Loucy (cell line): ENCODE data around the gene MZB1.

Experiments
- H2AFZ ChIP-seq: fragments of 200-600 bp; sonication (generic); 2 replicates; pipeline ENCODE4 v1.6.0; 2016; ENCODE audit warnings: antibody characterized with exemption, mild to moderate bottlenecking, low read length, moderate library complexity
- H3F3A ChIP-seq: fragments of 200-600 bp; 2 replicates; pipeline ENCODE4 v1.6.0; 2016; ENCODE audit warnings: antibody characterized with exemption, low read depth, mild to moderate bottlenecking
- H3K27me3 ChIP-seq: fragments of 200-600 bp; sonication (generic); 2 replicates; pipeline ENCODE4 v1.6.1; 2014; ENCODE audit warnings: low read length, mild to moderate bottlenecking; ENCODE audit not compliant: insufficient read depth, poor library complexity, severe bottlenecking
- H3K36me3 ChIP-seq: fragments of 200-600 bp; sonication (generic); 2 replicates; pipeline ENCODE4 v1.6.1; 2016; ENCODE audit warnings: low read length; ENCODE audit not compliant: insufficient read depth
- H3K4me1 ChIP-seq: fragments of 200-600 bp; sonication (generic); 2 replicates; pipeline ENCODE4 v1.5.1; 2014; ENCODE audit warnings: low read length, mild to moderate bottlenecking; ENCODE audit not compliant: insufficient read depth, poor library complexity, severe bottlenecking
- H3K4me2 ChIP-seq: fragments of 200-600 bp; sonication (generic); 2 replicates; pipeline ENCODE4 v1.6.0; 2014; ENCODE audit warnings: antibody characterized with exemption, low read length, low read depth, mild to moderate bottlenecking; ENCODE audit not compliant: poor library complexity, severe bottlenecking
- H3K4me3 ChIP-seq: fragments of 200-600 bp; sonication (generic); 2 replicates; pipeline ENCODE4 v1.5.1; 2014; ENCODE audit warnings: low read length, mild to moderate bottlenecking, mixed read lengths; ENCODE audit not compliant: poor library complexity, severe bottlenecking
- H3K79me2 ChIP-seq: fragments of 200-600 bp; sonication (generic); 2 replicates; pipeline ENCODE4 v1.6.1; 2014; ENCODE audit warnings: low read length; ENCODE audit not compliant: insufficient read depth
- H3K9ac ChIP-seq: fragments of 200-600 bp; sonication (generic); 2 replicates; pipeline ENCODE4 v1.6.0; 2014; ENCODE audit warnings: mild to moderate bottlenecking, low read depth, low read length, moderate library complexity; ENCODE audit not compliant: poor library complexity, severe bottlenecking
- H3K9me2 ChIP-seq: fragments of 200-600 bp; sonication (generic); replicated peaks from 2 replicates; pipeline ENCODE4 v1.6.1; 2016; ENCODE audit warnings: low read depth, low read length, mixed read lengths
- H3K9me3 ChIP-seq: fragments of 200-600 bp; sonication (generic); 2 replicates; pipeline ENCODE4 v1.6.1; 2014; ENCODE audit warnings: mild to moderate bottlenecking, antibody characterized with exemption, low read length, low read depth; ENCODE audit not compliant: insufficient read depth
- H4K20me1 ChIP-seq: fragments of 200-600 bp; sonication (generic); 2 replicates; pipeline ENCODE4 v1.6.0; 2014; ENCODE audit warnings: antibody characterized with exemption, low read length, mild to moderate bottlenecking; ENCODE audit not compliant: insufficient read depth, poor library complexity, severe bottlenecking
- CTCF ChIP-seq: fragments of 200-600 bp; sonication (generic); conservative IDR thresholded peaks from 2 replicates; pipeline ENCODE4 v1.5.1; 2014; ENCODE audit warnings: mild to moderate bottlenecking, antibody characterized with exemption, low read length
- EZH2phosphoT487 ChIP-seq: fragments of 200-600 bp; IDR thresholded peaks from 2 replicates; pipeline ENCODE4 v1.6.1; 2018; ENCODE audit warnings: antibody characterized with exemption, mild to moderate bottlenecking, moderate library complexity, borderline replicate concordance

MZB1 gene

GRCh38 chr5:139397921-139398320 lies 8.2 kb upstream of the MZB1 start:
- Histone ChIP-seq H3K36me3 (no peaks in the 10 kb centered on the region), H3K9me3 (no peaks in the 10 kb centered on the region), H3K9ac (no peak overlapping the region), H3K79me2 (peaks cover 31% of the 10 kb centered on the region), H3K4me3 (no peak overlapping the region), H4K20me1 (peaks cover 8% of the 10 kb centered on the region), H2AFZ (no peak overlapping the region), H3K4me2 (no peak overlapping the region), H3K4me1 (peaks cover 14% of the 10 kb centered on the region), H3K27me3 (no peaks in the 10 kb centered on the region), H3F3A (no peaks in the 10 kb centered on the region), H3K9me2 (no peaks in the 10 kb centered on the region)
- TF ChIP-seq CTCF (no peak), EZH2phosphoT487 (no peak)

- Histone ChIP-seq H3K9me2 (no peaks in the 10 kb centered on the region), H3K4me1 (peaks cover 17% of the 10 kb centered on the region), H3K9me3 (no peaks in the 10 kb centered on the region), H3K9ac (no peak overlapping the region), H3F3A (no peaks in the 10 kb centered on the region), H3K4me3 (no peak overlapping the region), H4K20me1 (peaks cover 8% of the 10 kb centered on the region), H3K36me3 (no peaks in the 10 kb centered on the region), H3K27me3 (no peaks in the 10 kb centered on the region), H3K79me2 (peaks cover 38% of the 10 kb centered on the region), H3K4me2 (no peak overlapping the region), H2AFZ (no peak overlapping the region)
- TF ChIP-seq CTCF = no peak
- no peak for TF ChIP-seq EZH2phosphoT487
Observed at GRCh38 chr5:139396691-139397090, 7.0 kb upstream of the MZB1 start.

- no peak overlapping the region for H3K9ac ChIP-seq
- no peaks in the 10 kb centered on the region for H3K36me3 ChIP-seq
Observed at GRCh38 chr5:139395844-139396640, 6.3 kb upstream of the MZB1 start.

More at GRCh38 chr5:139395844-139396640, 6.3 kb upstream of the MZB1 start:
- Histone ChIP-seq H3K4me3 (no peak overlapping the region), H3K4me2 (no peak overlapping the region), H3K27me3 (no peaks in the 10 kb centered on the region), H3K4me1 (peaks cover 24% of the 10 kb centered on the region), H4K20me1 (peaks cover 8% of the 10 kb centered on the region), H3K79me2 (peaks cover 44% of the 10 kb centered on the region), H3F3A (no peaks in the 10 kb centered on the region), H3K9me2 (no peaks in the 10 kb centered on the region), H3K9me3 (no peaks in the 10 kb centered on the region), H2AFZ (no peak overlapping the region)
- TF ChIP-seq CTCF (no peak), EZH2phosphoT487 (no peak)
